H1 (cell line): Measurements from ENCODE around the gene BTRC. TPM values are rescaled to one million over a fixed set of nuclear protein-coding genes. Genes with fewer than 3 reads are reported as not detected.

ENCODE experiments used
- CEBPB ChIP-seq: IDR thresholded peaks from 2 replicates; pipeline ENCODE4 v1.6.1; 2012; ENCODE audit warnings: low read depth, low read length
- FOSL1 ChIP-seq: IDR thresholded peaks from 2 replicates; pipeline ENCODE4 v1.6.1; 2011; ENCODE audit warnings: mild to moderate bottlenecking, low read depth, low read length, moderate library complexity; ENCODE audit not compliant: insufficient read depth
- POU5F1 ChIP-seq: IDR thresholded peaks from 2 replicates; pipeline ENCODE4 v1.6.1; 2011; ENCODE audit warnings: low read depth, mild to moderate bottlenecking, low read length, moderate library complexity
- polyA plus RNA-seq, 7 experiments: library from polyadenylated mRNA; depleted of rRNA in 3 of 7; stranded (reverse) in 5 of 7; unstranded in 2 of 7; fragments of >200 nt in 5 of 7; fragments of 200-250 nt in 2 of 7; gene quantifications; 1 replicate in 5 of 7; 2 replicates in 1 of 7; 4 replicates in 1 of 7; pipeline versions ENCODE4 v1.2.1 to v1.2.3, GENCODE V29; 2011 to 2013; ENCODE audit warnings: missing spikeins in 2 of 7, mixed read lengths in 2 of 7
- total RNA-seq: library from RNA; stranded (reverse); fragmentation: NEBNext Ultra II Directional; extraction: Animal tissue kit (Norgen Biotek cat#: 25700); gene quantifications from 2 replicates; pipeline ENCODE4 v1.2.1, GENCODE V29; 2021

The BTRC gene
- total and polyA plus RNA-seq, 2 of the 8 experiments (the other 6 are each of a cell fraction or from before 2014, with no cell fraction given), result 9.9 to 24.7 TPM

DNA sequence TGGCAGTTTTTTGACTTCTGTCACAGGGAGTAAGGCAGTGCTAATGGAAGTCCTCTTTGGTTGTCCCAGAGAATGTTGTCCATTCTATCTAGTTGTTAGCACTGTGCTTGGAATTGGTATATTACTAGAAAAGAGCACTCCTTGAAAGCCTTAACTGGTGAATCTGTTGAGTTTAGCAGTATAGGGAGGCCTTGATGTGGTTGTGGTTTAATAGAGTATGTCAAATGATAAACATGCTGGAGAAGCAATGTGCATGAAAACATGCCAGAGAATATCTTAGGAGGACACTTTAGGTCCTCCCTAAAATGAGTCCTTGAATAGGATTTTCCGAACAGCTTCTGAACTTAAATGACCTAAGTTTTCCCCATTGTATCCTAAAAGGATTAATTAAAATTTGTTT lies 98.6 kb downstream of the BTRC start (continued):
- TF ChIP-seq FOSL1 (no peak), POU5F1 (no peak), CEBPB (no peak)
